HG03045 (cell line): ENCODE measurements around the gene TANGO6.
"Not testable (repeated sequence)": the region's sequence is repeated elsewhere in the genome, so short reads cannot be mapped to it uniquely, and the experiment has no call there.

Experiments
- ATAC-seq: cut with Tn5 transposase; IDR thresholded peaks from one replicate; pipeline ENCODE4 v1.9.1; 2021; ENCODE audit warnings: mild to moderate bottlenecking, moderate library complexity; ENCODE audit not compliant: unreplicated experiment

Gene TANGO6

GRCh38 chr16:68843482-68844210 lies at the start of gene TANGO6:
Gene TANGO6, plus strand, starts transcription at chr16:68843531. Its CDS starts 87 bp downstream, at chr16:68843618.
- peak; percentile 87 for ATAC-seq

- no peak for ATAC-seq
Measured at GRCh38 chr16:68798398-68798797, 44.9 kb upstream of the TANGO6 start.

- no peak for ATAC-seq
Measured at GRCh38 chr16:68800257-68800875, 43.0 kb upstream of the TANGO6 start.

- ATAC-seq: no peak
Measured at GRCh38 chr16:68802190-68802589, 41.1 kb upstream of the TANGO6 start.

GRCh38 chr16:68806422-68806821 lies 36.9 kb upstream of the TANGO6 start:
- ATAC-seq: no peak

- ATAC-seq: no peak
Measured at GRCh38 chr16:68806981-68807380, 36.4 kb upstream of the TANGO6 start.

GRCh38 chr16:68814516-68814915 lies 28.8 kb upstream of the TANGO6 start:
- ATAC-seq: no peak

GRCh38 chr16:68823401-68824135 lies 19.8 kb upstream of the TANGO6 start:
- no peak for ATAC-seq

- no peak for ATAC-seq
Measured at GRCh38 chr16:68825427-68825826, 17.9 kb upstream of the TANGO6 start.

- no peak for ATAC-seq
Measured at GRCh38 chr16:68826652-68827051, 16.7 kb upstream of the TANGO6 start.

- ATAC-seq: no peak
Measured at GRCh38 chr16:68833251-68833650, 10.1 kb upstream of the TANGO6 start.

- no peak for ATAC-seq
Measured at GRCh38 chr16:68834550-68834949, 8.8 kb upstream of the TANGO6 start.

- no peak for ATAC-seq
Measured at GRCh38 chr16:68835970-68836369, 7.4 kb upstream of the TANGO6 start.

- no peak for ATAC-seq
Measured at GRCh38 chr16:68839831-68840230, 3.5 kb upstream of the TANGO6 start.

- not testable (repeated sequence) for ATAC-seq
Measured at GRCh38 chr16:68842964-68843481, 308 bp upstream of the TANGO6 start.

GRCh38 chr16:68844211-68844564 lies 857 bp downstream of the TANGO6 start:
- ATAC-seq: no peak

- ATAC-seq: no peak
Measured at GRCh38 chr16:68848786-68849185, 5.5 kb downstream of the TANGO6 start.

GRCh38 chr16:68850481-68850880 lies 7.2 kb downstream of the TANGO6 start:
- no peak for ATAC-seq

- ATAC-seq: no peak
Measured at GRCh38 chr16:68851601-68852000, 8.3 kb downstream of the TANGO6 start.

- no peak for ATAC-seq
Measured at GRCh38 chr16:68857479-68857878, 14.1 kb downstream of the TANGO6 start.

GRCh38 chr16:68859828-68860227 lies 16.5 kb downstream of the TANGO6 start:
- no peak for ATAC-seq
